Measurements from ENCODE around the gene CERS6. TPM values are rescaled to one million over a fixed set of nuclear protein-coding genes. Genes with fewer than 3 reads are reported as not detected.

CERS6 gene
- total RNA-seq, 2 donors from 2014 or later = 11.2 to 18.5 TPM

DNA sequence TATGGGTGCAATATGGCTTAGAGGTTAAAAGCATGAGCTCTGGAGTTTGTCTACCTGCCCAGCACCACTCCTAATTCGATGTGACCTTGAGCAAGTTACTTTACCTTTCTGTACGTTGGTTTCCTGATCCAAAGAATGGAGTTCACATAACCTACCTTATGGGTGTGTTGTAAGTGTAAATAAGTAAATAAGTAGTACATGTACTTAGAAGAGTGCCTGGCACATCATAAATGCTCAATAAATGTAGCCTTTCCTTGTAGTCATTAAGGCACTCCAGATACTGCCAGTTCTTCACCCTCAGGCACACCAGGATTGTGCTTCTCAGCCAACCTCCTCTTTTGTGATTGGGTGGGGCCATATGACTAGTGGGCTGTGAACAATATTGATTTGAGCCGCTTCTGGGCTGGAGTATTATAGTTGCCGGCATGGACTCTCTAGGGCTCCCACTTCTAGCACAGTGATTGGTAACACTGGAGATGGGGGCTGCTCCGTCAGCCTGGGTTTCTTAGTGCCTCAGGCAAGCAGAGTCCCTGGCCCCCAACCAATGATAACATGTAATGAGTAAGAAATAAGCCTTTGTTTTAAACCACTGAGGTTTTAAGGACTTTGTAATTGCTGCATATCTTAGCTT, 244.7 kb downstream of the CERS6 start:
- no peaks in the 10 kb centered on the region for H3K9me3 Mint-ChIP-seq
- no peak overlapping the region for H3K4me3 Mint-ChIP-seq
- peaks cover 6% of the 10 kb centered on the region for H3K4me1 Mint-ChIP-seq (ENCODE audit: low read depth)
- peaks cover 2 to 12% of the 10 kb centered on the region in 2 donors for H3K36me3 Mint-ChIP-seq (ENCODE audit: insufficient read depth in 2 of 2)
- no peaks in the 10 kb centered on the region for H3K27me3 Mint-ChIP-seq (ENCODE audit: low read depth)
- ATAC-seq (replicated peaks in 1 of 2) (no peak), DNase-seq (no peak)
- H3K27ac Mint-ChIP-seq = no peak overlapping the region

DNA sequence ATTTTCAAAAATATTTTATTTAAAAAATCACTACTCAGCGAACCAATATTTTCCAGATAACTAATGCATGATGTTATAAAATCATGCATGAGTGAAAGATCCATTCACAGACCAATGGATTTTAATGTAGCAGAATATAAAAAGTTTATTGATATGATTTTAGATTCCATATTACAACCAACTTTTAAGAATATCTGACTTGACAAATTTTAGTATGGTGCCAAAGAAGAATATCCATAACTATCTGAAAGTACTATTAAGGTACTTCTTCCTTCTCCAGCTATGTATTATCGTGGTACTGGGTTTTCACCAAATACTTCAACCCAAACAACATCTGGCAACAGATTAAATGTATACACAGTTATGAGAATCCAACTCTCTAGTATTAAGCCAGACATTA, 246.5 kb downstream of the CERS6 start:
- Mint-ChIP-seq H3K4me3 (no peak overlapping the region), H3K4me1 (ENCODE audit: low read depth) (peaks cover under 1% of the 10 kb centered on the region), H3K36me3 (ENCODE audit: insufficient read depth in 2 of 2) (peaks cover 0 to 4% of the 10 kb centered on the region in 2 donors), H3K9me3 (no peaks in the 10 kb centered on the region), H3K27ac (no peak overlapping the region), H3K27me3 (ENCODE audit: low read depth) (no peaks in the 10 kb centered on the region)
- ATAC-seq (replicated peaks in 1 of 2) (no peak), DNase-seq (no peak)

DNA sequence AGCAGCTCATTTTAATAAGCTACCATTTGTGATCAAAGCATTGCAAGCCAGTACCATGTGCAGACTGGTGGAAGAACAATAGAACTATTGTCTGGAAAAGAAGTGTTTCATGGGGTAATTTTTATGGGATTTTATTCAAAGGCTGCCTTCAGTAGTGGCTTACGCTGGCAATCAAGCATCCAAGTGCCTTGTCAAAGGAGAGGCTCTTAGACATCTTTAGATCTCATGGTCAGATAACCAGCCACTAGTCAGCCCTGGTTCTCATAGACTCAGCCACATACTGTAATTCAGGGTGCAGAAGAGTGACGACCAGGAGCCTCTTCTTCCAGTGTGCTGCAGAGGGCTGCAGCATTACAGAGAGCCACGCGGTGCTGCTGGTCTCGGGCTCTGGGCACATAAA, 247.9 kb downstream of the CERS6 start:
- H3K4me1 Mint-ChIP-seq (ENCODE audit: low read depth) = no peaks in the 10 kb centered on the region
- H3K27me3 Mint-ChIP-seq (ENCODE audit: low read depth) = no peaks in the 10 kb centered on the region
- H3K4me3 Mint-ChIP-seq = no peak overlapping the region
- DNase-seq (no peak), ATAC-seq (replicated peaks in 1 of 2) (no peak)
- no peaks in the 10 kb centered on the region for H3K36me3 Mint-ChIP-seq (ENCODE audit: insufficient read depth in 2 of 2)
- no peak overlapping the region for H3K27ac Mint-ChIP-seq
- no peaks in the 10 kb centered on the region for H3K9me3 Mint-ChIP-seq

- H3K27me3 Mint-ChIP-seq (ENCODE audit: low read depth) = no peaks in the 10 kb centered on the region
- no peak for DNase-seq
- H3K4me3 Mint-ChIP-seq = no peak overlapping the region
- H3K36me3 Mint-ChIP-seq (ENCODE audit: insufficient read depth in 2 of 2) = no peaks in the 10 kb centered on the region
- H3K9me3 Mint-ChIP-seq = no peaks in the 10 kb centered on the region
- peak overlapping the region; percentile 27 for H3K27ac Mint-ChIP-seq
- ATAC-seq (replicated peaks in 1 of 2) = peak in 1 of 2 donors; percentile 28
- H3K4me1 Mint-ChIP-seq (ENCODE audit: low read depth) = no peaks in the 10 kb centered on the region
Observed at GRCh38 chr2:168705534-168706470, 249.7 kb downstream of the CERS6 start.

- no peak overlapping the region for H3K4me3 Mint-ChIP-seq
- ATAC-seq (replicated peaks in 1 of 2) (no peak), DNase-seq (no peak)
Observed at GRCh38 chr2:168706806-168707205, 250.7 kb downstream of the CERS6 start.

GRCh38 chr2:168708080-168708479, 252.0 kb downstream of the CERS6 start:
- H3K4me3 Mint-ChIP-seq = no peak overlapping the region
- no peak overlapping the region for H3K27ac Mint-ChIP-seq
- H3K36me3 Mint-ChIP-seq (ENCODE audit: insufficient read depth in 2 of 2) = no peaks in the 10 kb centered on the region
- ATAC-seq (replicated peaks in 1 of 2) = no peak
- no peaks in the 10 kb centered on the region for H3K27me3 Mint-ChIP-seq (ENCODE audit: low read depth)
- no peaks in the 10 kb centered on the region for H3K9me3 Mint-ChIP-seq
- peaks cover 5% of the 10 kb centered on the region for H3K4me1 Mint-ChIP-seq (ENCODE audit: low read depth)
- DNase-seq = no peak

More at GRCh38 chr2:168706806-168707205, 250.7 kb downstream of the CERS6 start:
- H3K9me3 Mint-ChIP-seq = no peaks in the 10 kb centered on the region
- no peaks in the 10 kb centered on the region for H3K27me3 Mint-ChIP-seq (ENCODE audit: low read depth)
- H3K36me3 Mint-ChIP-seq (ENCODE audit: insufficient read depth in 2 of 2) = no peaks in the 10 kb centered on the region
- peaks cover 2% of the 10 kb centered on the region for H3K4me1 Mint-ChIP-seq (ENCODE audit: low read depth)
- H3K27ac Mint-ChIP-seq = no peak overlapping the region

GRCh38 chr2:168710754-168711467, 254.8 kb downstream of the CERS6 start:
- H3K4me1 Mint-ChIP-seq (ENCODE audit: low read depth) = peaks cover 5% of the 10 kb centered on the region
- H3K9me3 Mint-ChIP-seq = no peaks in the 10 kb centered on the region
- no peak overlapping the region for H3K4me3 Mint-ChIP-seq
- ATAC-seq (replicated peaks in 1 of 2) (no peak), DNase-seq (no peak)
- H3K27me3 Mint-ChIP-seq (ENCODE audit: low read depth) = no peaks in the 10 kb centered on the region
- H3K27ac Mint-ChIP-seq = no peak overlapping the region
- no peaks in the 10 kb centered on the region for H3K36me3 Mint-ChIP-seq (ENCODE audit: insufficient read depth in 2 of 2)

DNA sequence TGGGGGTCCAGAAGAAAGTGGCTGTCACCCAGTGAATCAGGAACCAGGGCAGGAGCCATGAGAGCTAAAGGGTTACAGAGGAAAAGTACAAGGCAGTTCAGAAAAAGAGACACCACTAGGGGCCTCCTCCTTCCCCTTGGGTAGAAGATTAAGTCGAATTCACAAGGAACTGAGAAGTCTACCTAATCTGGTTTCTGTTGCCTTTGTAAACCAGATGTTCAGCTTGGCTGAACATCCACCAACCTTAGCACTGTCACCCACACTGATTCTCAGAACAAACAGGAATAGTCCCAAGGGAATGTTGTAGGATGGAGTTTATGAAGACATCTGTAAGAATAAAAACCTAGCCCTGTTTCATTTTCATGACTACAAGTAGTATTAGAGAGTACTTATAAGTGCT, 256.0 kb downstream of the CERS6 start:
- Mint-ChIP-seq H3K4me1 (ENCODE audit: low read depth) (peaks cover 7% of the 10 kb centered on the region), H3K36me3 (ENCODE audit: insufficient read depth in 2 of 2) (no peaks in the 10 kb centered on the region), H3K9me3 (no peaks in the 10 kb centered on the region), H3K4me3 (no peak overlapping the region), H3K27ac (no peak overlapping the region), H3K27me3 (ENCODE audit: low read depth) (no peaks in the 10 kb centered on the region)
- DNase-seq (no peak), ATAC-seq (replicated peaks in 1 of 2) (no peak)

DNA sequence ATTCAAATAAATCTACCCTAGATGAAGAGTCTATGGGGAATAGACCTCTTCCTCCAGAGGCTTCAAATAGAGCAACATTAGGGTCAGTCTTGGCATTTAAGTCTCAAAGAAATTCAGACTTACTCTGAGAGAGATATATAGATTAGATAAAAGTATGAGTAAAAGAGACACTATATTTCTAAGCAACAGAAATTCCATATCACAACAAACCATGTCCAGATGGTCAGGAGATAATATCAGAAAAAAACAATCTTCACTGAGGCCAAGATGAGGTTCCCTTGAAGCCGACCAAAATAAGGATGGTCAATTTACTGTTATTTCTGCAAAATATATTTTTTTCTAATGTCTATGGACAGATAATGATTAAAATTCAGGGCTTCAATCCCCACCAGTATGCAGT, 257.3 kb downstream of the CERS6 start:
- no peaks in the 10 kb centered on the region for H3K27me3 Mint-ChIP-seq (ENCODE audit: low read depth)
- no peaks in the 10 kb centered on the region for H3K9me3 Mint-ChIP-seq
- ATAC-seq (replicated peaks in 1 of 2) (no peak), DNase-seq (no peak)
- H3K27ac Mint-ChIP-seq = no peak overlapping the region
- no peak overlapping the region for H3K4me3 Mint-ChIP-seq
- peaks cover 19% of the 10 kb centered on the region for H3K4me1 Mint-ChIP-seq (ENCODE audit: low read depth)
- H3K36me3 Mint-ChIP-seq (ENCODE audit: insufficient read depth in 2 of 2) = no peaks in the 10 kb centered on the region

GRCh38 chr2:168715849-168716248, 259.8 kb downstream of the CERS6 start:
- DNase-seq (no peak), ATAC-seq (replicated peaks in 1 of 2) (no peak)
- no peak overlapping the region for H3K4me3 Mint-ChIP-seq
- no peaks in the 10 kb centered on the region for H3K9me3 Mint-ChIP-seq
- H3K36me3 Mint-ChIP-seq (ENCODE audit: insufficient read depth in 2 of 2) = peaks cover 3 to 5% of the 10 kb centered on the region in 2 donors
- H3K27ac Mint-ChIP-seq = no peak overlapping the region
- no peaks in the 10 kb centered on the region for H3K27me3 Mint-ChIP-seq (ENCODE audit: low read depth)
- H3K4me1 Mint-ChIP-seq (ENCODE audit: low read depth) = peaks cover 28% of the 10 kb centered on the region

DNA sequence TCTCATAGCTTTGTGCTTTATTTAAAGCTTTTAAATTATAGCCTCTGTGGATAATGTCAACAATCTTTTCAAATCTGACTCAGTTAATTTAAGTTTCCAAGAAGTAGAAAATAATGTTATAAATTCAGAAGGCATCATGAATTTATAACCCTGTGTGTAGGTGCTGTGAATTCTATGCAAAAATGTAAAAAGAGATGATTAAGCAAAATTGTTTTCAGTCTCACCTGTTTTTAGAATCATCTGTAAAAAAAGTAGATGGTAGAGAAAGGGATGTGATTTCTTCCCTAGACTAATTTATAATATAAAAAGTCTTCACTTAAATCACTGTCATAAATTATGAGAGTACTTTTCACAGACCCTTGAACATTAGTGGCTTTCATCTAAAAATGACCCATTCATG, 260.8 kb downstream of the CERS6 start:
- no peaks in the 10 kb centered on the region for H3K9me3 Mint-ChIP-seq
- H3K4me3 Mint-ChIP-seq = no peak overlapping the region
- H3K27me3 Mint-ChIP-seq (ENCODE audit: low read depth) = no peaks in the 10 kb centered on the region
- H3K27ac Mint-ChIP-seq = no peak overlapping the region
- no peak for DNase-seq
- H3K36me3 Mint-ChIP-seq (ENCODE audit: insufficient read depth in 2 of 2) = peaks cover 4 to 5% of the 10 kb centered on the region in 2 donors
- H3K4me1 Mint-ChIP-seq (ENCODE audit: low read depth) = peaks cover 25% of the 10 kb centered on the region
- no peak for ATAC-seq (replicated peaks in 1 of 2)

- peak; percentile 78 to 93 for ATAC-seq (replicated peaks in 1 of 2)
- H3K9me3 Mint-ChIP-seq = no peaks in the 10 kb centered on the region
- no peak for DNase-seq
- no peak overlapping the region for H3K4me3 Mint-ChIP-seq
- H3K27ac Mint-ChIP-seq = no peak overlapping the region
- H3K27me3 Mint-ChIP-seq (ENCODE audit: low read depth) = no peaks in the 10 kb centered on the region
- peaks cover 25% of the 10 kb centered on the region for H3K4me1 Mint-ChIP-seq (ENCODE audit: low read depth)
- H3K36me3 Mint-ChIP-seq (ENCODE audit: insufficient read depth in 2 of 2) = peaks cover 4 to 5% of the 10 kb centered on the region in 2 donors
Observed at GRCh38 chr2:168717790-168718502, 261.9 kb downstream of the CERS6 start.
